Left lung (tissue), 10 donors: Measurements from ENCODE around the gene CTSW. TPM values are rescaled to one million over a fixed set of nuclear protein-coding genes. Genes with fewer than 3 reads are reported as not detected.

Experiments
- ATAC-seq: fragments of 200-7000 bp; cut with Tn5 transposase; one replicate; pipeline ENCODE4 v1.9.1; 2020; ENCODE audit warnings: moderate library complexity
- DNase-seq, 4 donors: peaks; one replicate each; pipeline ENCODE4 v3.0.0-alpha.2; 2013 to 2020
- H3K27ac ChIP-seq, 2 donors: fragments of 200-600 bp; sonication (generic) in 1 of 2; one replicate each; pipeline versions ENCODE4 v1.5.0 to v1.8.0; 2020 to 2021
- H3K27me3 ChIP-seq, 2 donors: fragments of 200-600 bp; sonication (generic) in 1 of 2; one replicate each; pipeline versions ENCODE4 v1.5.0 to v1.8.0; 2020 to 2021
- H3K36me3 ChIP-seq, 2 donors: fragments of 200-600 bp; sonication (generic) in 1 of 2; one replicate each; pipeline versions ENCODE4 v1.5.0 to v1.8.0; 2020 to 2021
- H3K4me1 ChIP-seq, 2 donors: fragments of 200-600 bp; one replicate each; pipeline ENCODE4 v1.8.0; 2021
- H3K4me3 ChIP-seq, 2 donors: fragments of 200-600 bp; sonication (generic) in 1 of 2; one replicate each; pipeline versions ENCODE4 v1.5.0 to v1.8.0; 2020 to 2021; ENCODE audit warnings: mild to moderate bottlenecking in 1 of 2
- H3K9me3 ChIP-seq, 2 donors: fragments of 200-600 bp; sonication (generic) in 1 of 2; one replicate each; pipeline versions ENCODE4 v1.5.0 to v1.8.0; 2020 to 2021
- intact Hi-C, 2 donors: fragments of 100-400 bp; cut with DNase I; formaldehyde crosslinking; loops; one replicate each; pipeline versions ENCODE4 v1.11.2 to v1.14.2; 2022
- polyA plus RNA-seq, 6 donors: library from polyadenylated mRNA; unstranded; fragments of 120-200 nt; gene quantifications; one replicate each; pipeline ENCODE4 v1.2.1, GENCODE V29; 2013; ENCODE audit not compliant: insufficient read length in 6 of 6
- total RNA-seq, 2 donors: library from RNA; stranded (reverse); fragmentation: NEBNext Ultra II Directional; extraction: Animal tissue kit (Norgen Biotek cat#: 25700); gene quantifications; one replicate each; pipeline ENCODE4 v1.2.1, GENCODE V29; 2021
- TF ChIP-seq, protein P1 (sequence below), 2 donors: fragments of 200-600 bp; sonication (generic) in 1 of 2; IDR thresholded peaks; one replicate each; pipeline versions ENCODE4 v1.5.0 to v1.8.0; 2021; ENCODE audit warnings: antibody characterized with exemption in 2 of 2
- donor health status: DM: no; HTN: yes; CAD: no.
- donor health status: DM: no; HTN: no; CAD: no.

The CTSW gene
- total and polyA plus RNA-seq, 8 donors: 2.7 to 9.1 (median 5.9) TPM

DNA sequence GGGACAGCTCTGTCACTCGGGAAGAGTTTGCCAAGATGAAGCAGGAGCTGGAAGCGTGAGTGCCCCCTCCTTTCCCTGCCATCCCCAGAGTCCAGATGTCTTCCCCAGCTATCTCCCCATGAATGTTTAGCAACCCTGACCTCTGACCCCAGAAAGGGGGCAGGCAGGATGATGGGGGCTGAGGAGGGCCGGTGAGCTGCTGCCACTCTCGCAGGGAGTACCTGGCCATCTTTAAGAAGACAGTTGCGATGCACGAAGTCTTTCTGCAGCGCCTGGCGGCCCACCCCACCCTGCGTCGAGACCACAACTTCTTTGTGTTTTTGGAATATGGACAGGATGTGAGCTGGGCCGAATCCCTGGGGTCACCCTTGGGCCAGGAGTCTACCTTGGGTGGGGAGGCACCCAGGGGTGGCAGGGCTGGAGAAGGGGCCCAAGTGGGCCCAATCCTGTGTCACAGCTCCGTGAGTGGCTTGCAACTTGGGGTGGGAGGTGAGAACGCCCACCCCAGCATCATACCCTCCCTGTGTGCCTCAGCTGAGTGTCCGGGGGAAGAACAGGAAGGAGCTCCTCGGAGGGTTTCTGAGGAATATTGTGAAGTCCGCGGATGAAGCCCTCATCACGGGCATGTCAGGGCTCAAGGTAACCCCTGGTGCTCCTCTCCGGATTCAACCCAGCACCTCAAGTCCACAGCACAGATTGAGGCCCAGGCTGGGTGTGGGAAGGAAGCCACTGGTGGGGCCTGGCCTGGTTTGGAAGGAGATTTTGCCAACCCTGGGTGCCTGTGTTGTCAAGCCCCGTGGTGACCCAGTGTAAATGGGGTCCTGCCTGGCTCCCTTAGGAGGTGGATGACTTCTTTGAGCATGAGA, 29.2 kb upstream of the CTSW start:
- Histone ChIP-seq H3K4me1 (peaks cover 0 to 20% of the 10 kb centered on the region in 2 donors), H3K4me3 (no peak overlapping the region), H3K36me3 (peaks cover 6 to 52% of the 10 kb centered on the region in 2 donors), H3K27ac (no peak overlapping the region), H3K27me3 (no peaks in the 10 kb centered on the region), H3K9me3 (no peaks in the 10 kb centered on the region)
- TF ChIP-seq, protein P1, sequence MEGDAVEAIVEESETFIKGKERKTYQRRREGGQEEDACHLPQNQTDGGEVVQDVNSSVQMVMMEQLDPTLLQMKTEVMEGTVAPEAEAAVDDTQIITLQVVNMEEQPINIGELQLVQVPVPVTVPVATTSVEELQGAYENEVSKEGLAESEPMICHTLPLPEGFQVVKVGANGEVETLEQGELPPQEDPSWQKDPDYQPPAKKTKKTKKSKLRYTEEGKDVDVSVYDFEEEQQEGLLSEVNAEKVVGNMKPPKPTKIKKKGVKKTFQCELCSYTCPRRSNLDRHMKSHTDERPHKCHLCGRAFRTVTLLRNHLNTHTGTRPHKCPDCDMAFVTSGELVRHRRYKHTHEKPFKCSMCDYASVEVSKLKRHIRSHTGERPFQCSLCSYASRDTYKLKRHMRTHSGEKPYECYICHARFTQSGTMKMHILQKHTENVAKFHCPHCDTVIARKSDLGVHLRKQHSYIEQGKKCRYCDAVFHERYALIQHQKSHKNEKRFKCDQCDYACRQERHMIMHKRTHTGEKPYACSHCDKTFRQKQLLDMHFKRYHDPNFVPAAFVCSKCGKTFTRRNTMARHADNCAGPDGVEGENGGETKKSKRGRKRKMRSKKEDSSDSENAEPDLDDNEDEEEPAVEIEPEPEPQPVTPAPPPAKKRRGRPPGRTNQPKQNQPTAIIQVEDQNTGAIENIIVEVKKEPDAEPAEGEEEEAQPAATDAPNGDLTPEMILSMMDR (IDR thresholded peaks at IDR 0.05): no peak
- intact Hi-C loops: no loop called here
- ATAC-seq: no peak
- no peak for DNase-seq

DNA sequence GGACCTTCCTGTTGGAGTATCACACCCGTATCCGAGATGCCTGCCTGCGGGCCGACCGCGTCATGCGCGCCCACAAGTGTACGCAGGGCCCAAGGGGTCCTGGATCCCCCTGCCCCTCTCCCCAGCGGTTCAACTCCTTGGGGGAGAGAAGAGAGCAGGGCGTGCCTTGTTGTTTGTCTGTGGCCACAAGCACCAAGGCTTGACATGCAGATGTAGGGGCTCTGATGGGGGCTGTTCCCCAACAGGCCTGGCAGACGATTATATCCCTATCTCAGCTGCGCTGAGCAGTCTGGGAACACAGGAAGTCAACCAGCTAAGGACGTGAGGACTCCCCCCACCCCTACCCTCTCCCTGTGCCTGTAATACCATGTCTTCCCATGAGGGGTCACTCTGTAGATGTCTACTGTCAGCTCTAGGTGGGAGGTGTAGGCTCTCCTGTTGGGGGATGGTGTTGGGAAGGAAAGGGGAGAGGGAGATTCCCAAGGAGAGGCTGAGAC, 28.5 kb upstream of the CTSW start:
- H3K4me1 ChIP-seq: peaks cover 4 to 27% of the 10 kb centered on the region in 2 donors
- no peak overlapping the region for H3K27ac ChIP-seq
- ATAC-seq (peak; percentile 6), DNase-seq (no peak)
- no peaks in the 10 kb centered on the region for H3K27me3 ChIP-seq
- no peaks in the 10 kb centered on the region for H3K9me3 ChIP-seq
- intact Hi-C loops: no loop called here
- TF ChIP-seq, protein P1 (IDR thresholded peaks at IDR 0.05): peak in 1 of 2 donors; percentile 47
- H3K36me3 ChIP-seq: peaks cover 6 to 59% of the 10 kb centered on the region in 2 donors
- no peak overlapping the region for H3K4me3 ChIP-seq

DNA sequence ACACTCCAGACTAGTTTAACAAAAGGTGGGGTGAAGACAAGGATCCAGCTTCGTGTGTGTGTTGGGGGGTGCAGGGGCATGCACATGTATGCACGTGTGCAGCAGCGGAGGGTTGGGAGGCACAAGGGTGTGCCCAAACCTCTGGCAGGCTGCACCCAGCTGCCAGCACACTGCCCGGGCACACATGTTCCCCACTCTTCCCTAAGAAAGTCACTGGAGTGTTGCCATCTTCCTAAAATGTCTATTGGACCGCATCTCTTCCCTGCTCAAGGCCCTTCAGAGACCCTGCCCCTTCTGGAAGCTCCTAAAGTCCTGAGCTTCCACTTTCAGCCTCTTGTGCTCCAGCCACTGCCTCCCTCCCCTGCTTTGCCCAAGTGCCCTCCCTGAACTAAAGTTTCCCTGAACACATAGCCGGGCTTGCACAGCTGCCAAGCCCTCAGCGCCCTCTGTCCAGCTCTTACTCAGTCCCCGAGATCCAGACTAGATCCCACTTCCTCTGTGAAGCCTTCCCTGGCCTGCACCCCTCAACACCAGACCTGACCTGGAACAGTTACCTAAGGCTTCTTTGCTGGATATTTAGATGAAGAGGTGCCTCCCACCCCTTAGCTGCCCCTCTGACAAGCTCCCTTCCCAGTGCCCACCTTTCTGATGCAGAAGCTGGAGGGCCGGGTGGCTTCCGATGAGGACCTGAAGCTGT, 27.7 kb upstream of the CTSW start:
- peaks cover 6 to 60% of the 10 kb centered on the region in 2 donors for H3K36me3 ChIP-seq
- no peaks in the 10 kb centered on the region for H3K9me3 ChIP-seq
- no peak overlapping the region for H3K4me3 ChIP-seq
- DNase-seq: no peak
- TF ChIP-seq, protein P1 (IDR thresholded peaks at IDR 0.05): no peak
- intact Hi-C loops: no loop called here
- no peak for ATAC-seq
- H3K4me1 ChIP-seq: peaks cover 8 to 32% of the 10 kb centered on the region in 2 donors
- H3K27me3 ChIP-seq: no peaks in the 10 kb centered on the region
- no peak overlapping the region for H3K27ac ChIP-seq

DNA sequence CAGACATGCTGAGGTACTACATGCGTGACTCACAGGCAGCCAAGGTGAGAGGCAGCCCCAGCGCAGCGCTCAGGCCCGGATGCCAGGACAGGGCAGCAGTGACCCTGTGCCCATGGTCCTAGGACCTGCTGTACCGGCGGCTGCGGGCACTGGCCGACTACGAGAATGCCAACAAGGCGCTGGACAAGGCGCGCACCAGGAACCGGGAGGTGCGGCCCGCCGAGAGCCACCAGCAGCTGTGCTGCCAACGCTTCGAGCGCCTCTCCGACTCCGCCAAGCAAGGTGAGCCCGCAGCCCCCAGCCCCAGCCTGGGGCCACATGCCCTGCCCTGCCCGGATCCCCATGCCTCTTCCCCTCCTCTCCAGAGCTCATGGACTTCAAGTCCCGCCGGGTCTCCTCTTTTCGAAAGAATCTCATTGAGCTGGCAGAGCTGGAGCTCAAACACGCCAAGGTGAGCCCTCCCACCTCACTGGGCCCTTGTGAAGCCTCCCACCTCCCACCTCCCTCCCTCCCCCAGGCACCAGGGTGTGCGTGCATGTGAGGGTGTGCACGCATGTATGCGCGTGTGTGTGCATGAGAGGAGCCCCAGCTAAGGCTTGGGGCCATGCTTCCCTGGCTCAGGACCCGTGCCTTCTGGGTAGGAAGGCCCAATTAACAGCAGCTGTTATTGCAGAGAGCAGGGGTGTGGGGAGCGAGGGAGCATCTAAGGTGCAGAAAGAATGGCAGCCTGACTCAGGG, 27.0 kb upstream of the CTSW start:
- ATAC-seq (no peak), DNase-seq (peak in 1 of 4 donors; percentile 80)
- H3K4me3 ChIP-seq: no peak overlapping the region
- intact Hi-C loops: no loop called here
- no peak overlapping the region for H3K27ac ChIP-seq
- no peaks in the 10 kb centered on the region for H3K9me3 ChIP-seq
- TF ChIP-seq, protein P1 (IDR thresholded peaks at IDR 0.05): no peak
- H3K27me3 ChIP-seq: no peaks in the 10 kb centered on the region
- H3K36me3 ChIP-seq: peaks cover 6 to 60% of the 10 kb centered on the region in 2 donors
- peaks cover 8 to 32% of the 10 kb centered on the region in 2 donors for H3K4me1 ChIP-seq
